HG03558 (cell line): Measurements from ENCODE around the gene CCT8.

Experiments used
- ATAC-seq: cut with Tn5 transposase; IDR thresholded peaks from one replicate; pipeline ENCODE4 v1.9.1; 2021; ENCODE audit warnings: moderate number of reproducible peaks; ENCODE audit not compliant: unreplicated experiment; ENCODE audit errors: extremely low read depth

The CCT8 gene

GRCh38 chr21:29073222-29074006 is at the start of gene CCT8:
CCT8 (minus strand) TSS chr21:29073648; CDS start chr21:29073590, 58 bp downstream.
- ATAC-seq: peak; percentile 91

- ATAC-seq: no peak
Observed at GRCh38 chr21:29121759-29122158, 48.3 kb upstream of the CCT8 start.

GRCh38 chr21:29117372-29117955 is 44.0 kb upstream of the CCT8 start:
- peak; percentile 36 for ATAC-seq

- ATAC-seq: no peak
Observed at GRCh38 chr21:29115899-29116298, 42.5 kb upstream of the CCT8 start.

- ATAC-seq: no peak
Observed at GRCh38 chr21:29114765-29115500, 41.5 kb upstream of the CCT8 start.

- ATAC-seq: no peak
Observed at GRCh38 chr21:29105218-29105617, 31.8 kb upstream of the CCT8 start.

GRCh38 chr21:29104239-29104708 is 30.8 kb upstream of the CCT8 start:
- ATAC-seq: peak; percentile 57

GRCh38 chr21:29102791-29103257 is 29.4 kb upstream of the CCT8 start:
- no peak for ATAC-seq

- no peak for ATAC-seq
Observed at GRCh38 chr21:29098156-29098555, 24.7 kb upstream of the CCT8 start.

- no peak for ATAC-seq
Observed at GRCh38 chr21:29096218-29097015, 23.0 kb upstream of the CCT8 start.

- ATAC-seq: no peak
Observed at GRCh38 chr21:29092102-29092959, 18.9 kb upstream of the CCT8 start.

- no peak for ATAC-seq
Observed at GRCh38 chr21:29091033-29091432, 17.6 kb upstream of the CCT8 start.

GRCh38 chr21:29085106-29085752 is 11.8 kb upstream of the CCT8 start:
- ATAC-seq: no peak

- no peak for ATAC-seq
Observed at GRCh38 chr21:29084372-29084771, 10.9 kb upstream of the CCT8 start.

- no peak for ATAC-seq
Observed at GRCh38 chr21:29083306-29083705, 9.9 kb upstream of the CCT8 start.

- no peak for ATAC-seq
Observed at GRCh38 chr21:29082046-29082815, 8.8 kb upstream of the CCT8 start.

- ATAC-seq: no peak
Observed at GRCh38 chr21:29080454-29080941, 7.0 kb upstream of the CCT8 start.
